Transverse colon (tissue), 3 donors: Measurements from ENCODE around the gene TTLL5.

Experiments used
- POLR2A ChIP-seq: fragments of 450-650 bp; IDR thresholded peaks from one replicate; pipeline ENCODE4 v1.6.1; 2016; ENCODE audit warnings: antibody characterized with exemption, mild to moderate bottlenecking, moderate library complexity
- POLR2AphosphoS5 ChIP-seq, 3 donors: sonication (generic); formaldehyde crosslinking; IDR thresholded peaks; one replicate each; pipeline ENCODE4 v1.6.1; 2016; ENCODE audit warnings: antibody characterized with exemption in 3 of 3

DNA sequence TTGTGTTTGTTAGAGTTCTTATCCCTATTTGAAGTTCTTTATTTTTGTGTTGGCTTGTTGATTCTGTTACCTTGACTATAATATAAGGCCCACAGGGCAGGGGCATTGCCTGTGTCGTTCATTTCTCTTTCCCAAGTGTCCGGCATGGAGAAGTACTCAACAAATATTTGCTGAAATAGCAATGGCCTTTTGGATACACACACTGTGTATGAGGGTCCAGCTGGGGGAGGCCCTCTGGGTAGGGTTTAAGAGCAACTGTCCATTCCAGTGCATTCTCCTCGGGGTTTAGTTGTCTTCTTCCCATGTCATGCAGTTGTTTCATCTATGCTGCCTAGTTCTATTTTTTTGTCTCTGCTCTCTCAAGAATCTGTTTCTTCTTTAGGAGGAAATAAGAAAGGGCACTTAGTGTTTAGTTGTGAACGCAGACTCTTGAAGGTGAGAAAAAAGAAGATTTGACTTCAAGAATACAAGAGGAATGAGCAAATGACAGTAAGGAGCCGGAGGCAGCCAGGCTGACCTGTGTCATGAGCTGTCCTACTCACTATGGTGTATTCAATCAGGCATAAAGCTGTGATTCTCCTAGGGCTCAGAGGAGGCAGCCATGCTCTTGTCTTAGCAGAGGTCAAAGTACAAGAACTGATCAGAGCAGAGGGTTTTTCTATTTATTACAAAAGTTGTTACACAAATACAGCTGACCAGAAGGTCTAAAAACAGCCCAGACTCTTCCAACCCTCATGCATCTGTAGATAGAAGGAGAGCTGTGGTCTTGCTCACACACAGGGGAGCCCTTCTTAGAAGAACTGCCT is 10.6 kb upstream of the TTLL5 start:
- TF ChIP-seq POLR2AphosphoS5 (IDR thresholded peaks at IDR 0.05) (no peak), POLR2A (no peak)
